Muscle of leg (tissue), 16 donors: Measurements from ENCODE around the gene CAPZA3. TPM values are rescaled to one million over a fixed set of nuclear protein-coding genes. Genes with fewer than 3 reads are reported as not detected.
A peak's percentile ranks its signal among the peaks of the same experiment; 100 is the strongest.
"Not testable (repeated sequence)": the region's sequence is repeated elsewhere in the genome, so short reads cannot be mapped to it uniquely, and the experiment has no call there.

Source experiments
- DNase-seq: peaks from one replicate; pipeline ENCODE4 v3.0.0; 2013
- H3K27ac ChIP-seq: one replicate; pipeline ENCODE4 v1.5.1; 2013; ENCODE audit warnings: mild to moderate bottlenecking, low read length, control low read depth
- H3K27me3 ChIP-seq: one replicate; pipeline ENCODE4 v1.6.1; 2013; ENCODE audit warnings: low read length; ENCODE audit not compliant: control insufficient read depth, insufficient read depth
- H3K36me3 ChIP-seq: one replicate; pipeline ENCODE4 v1.6.1; 2013; ENCODE audit warnings: low read length; ENCODE audit not compliant: control insufficient read depth, insufficient read depth
- H3K4me1 ChIP-seq: one replicate; pipeline ENCODE4 v1.6.1; 2013; ENCODE audit warnings: low read length; ENCODE audit not compliant: control insufficient read depth, insufficient read depth
- H3K4me3 ChIP-seq: one replicate; pipeline ENCODE4 v1.5.1; 2013; ENCODE audit warnings: low read length, control low read depth
- H3K9me3 ChIP-seq: replicated peaks from 2 replicates; pipeline ENCODE4 v1.6.1; 2013; ENCODE audit warnings: low read depth, low read length; ENCODE audit not compliant: control insufficient read depth
- WGBS: methylation state at CpG from one replicate; pipeline ENCODE4 v1.1.5; 2013; ENCODE audit warnings: missing lambda C conversion rate; ENCODE audit not compliant: insufficient coverage; 5-methylcytosine and 5-hydroxymethylcytosine counted together
- long read RNA-seq, 11 donors: transcript quantifications; one replicate each; lab custom pipeline, GENCODE V29; 2026
- polyA plus RNA-seq, 8 donors: library from polyadenylated mRNA; unstranded; fragments of 120-200 nt; gene quantifications; one replicate each; pipeline versions ENCODE4 v1.2.1 to v1.2.3, GENCODE V29; 2013; ENCODE audit warnings: inconsistent platforms in 1 of 8, low replicate concordance in 1 of 8; ENCODE audit not compliant: insufficient read length in 8 of 8, insufficient read depth in 1 of 8
- total RNA-seq: library from RNA; stranded (reverse); fragments of 120-200 nt; gene quantifications from one replicate; pipeline ENCODE4 v1.2.4, GENCODE V29; 2013

The CAPZA3 gene
- total RNA-seq: not detected
- not detected for polyA plus RNA-seq
- long read RNA-seq, donor 1: 0 reads
- long read RNA-seq, donor 2: 0 reads
- long read RNA-seq, donor 3: 0 reads
- long read RNA-seq, donor 4: 0 reads
- long read RNA-seq, donor 5: 0 reads
- long read RNA-seq, donor 6: 0 reads
- long read RNA-seq, donor 7: 0 reads
- long read RNA-seq, donor 8: 0 reads
- long read RNA-seq, donor 9: 0 reads
- long read RNA-seq, donor 10: 0 reads
- long read RNA-seq, donor 11: 0 reads

- Histone ChIP-seq H3K4me3 (no peak within 1 kb of the TSS), H3K4me1 (no peaks in the 10 kb centered on the region), H3K27ac (no peak within 1 kb of the TSS), H3K36me3 (no peaks in the 10 kb centered on the region), H3K9me3 (no peaks in the 10 kb centered on the region), H3K27me3 (no peaks in the 10 kb centered on the region)
- no CpG with 5 or more reads among the region's 2 CpGs for WGBS
- DNase-seq: no peak
These were observed at the start of gene CAPZA3, which contains the start of gene PLCZ1 for GRCh38 chr12:18737819-18738218. Gene CAPZA3, plus strand, starts transcription at chr12:18738119. Its CDS starts 150 bp downstream, at chr12:18738269. Gene PLCZ1, minus strand, starts transcription at chr12:18738012. Its CDS starts 641 bp downstream, at chr12:18737371.

DNA sequence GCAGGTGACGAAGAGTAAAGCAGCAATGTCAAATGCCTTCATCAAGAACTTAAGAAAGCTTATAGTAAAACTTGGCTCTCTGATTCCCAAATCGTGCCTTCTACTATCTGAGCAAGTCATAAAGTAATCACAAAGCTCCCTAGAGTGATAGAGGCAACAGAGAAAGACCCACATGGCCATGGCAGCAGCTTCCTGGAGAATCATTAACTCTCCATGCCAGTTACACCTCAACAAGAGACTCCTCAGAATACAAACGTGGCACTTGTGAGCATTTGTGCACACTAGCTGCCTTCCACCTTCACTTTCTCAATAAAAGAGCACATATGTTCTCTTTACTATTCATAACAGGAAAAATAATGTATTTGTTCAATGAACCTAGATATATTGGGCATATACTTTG, 48.1 kb upstream of the CAPZA3 start:
- Histone ChIP-seq H3K27me3 (no peaks in the 10 kb centered on the region), H3K36me3 (no peaks in the 10 kb centered on the region), H3K27ac (no peak overlapping the region), H3K4me3 (no peak overlapping the region), H3K4me1 (no peaks in the 10 kb centered on the region), H3K9me3 (no peaks in the 10 kb centered on the region)
- WGBS: 80% methylated on average over 1 of the region's 3 CpGs
- DNase-seq: no peak

DNA sequence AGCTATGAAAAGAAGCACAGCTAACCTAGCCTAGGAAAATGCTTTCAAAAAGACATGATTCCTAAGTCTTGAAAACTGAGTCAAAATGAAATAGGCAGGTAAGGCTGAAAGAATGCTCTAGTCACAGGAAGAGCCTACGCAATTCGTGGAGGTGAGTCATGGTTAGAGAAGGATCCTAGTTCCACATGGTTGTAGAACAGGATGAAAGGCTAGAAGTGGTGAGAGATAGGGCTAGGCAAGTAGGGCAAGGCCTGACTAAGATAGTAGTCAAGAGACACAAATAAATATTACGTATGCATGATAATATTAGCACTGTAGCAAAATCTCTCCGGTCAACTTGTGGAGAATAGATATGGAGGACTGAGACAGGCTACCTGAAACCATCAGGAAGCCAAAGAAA, 47.3 kb upstream of the CAPZA3 start:
- H3K4me3 ChIP-seq: no peak overlapping the region
- H3K9me3 ChIP-seq: no peaks in the 10 kb centered on the region
- no peaks in the 10 kb centered on the region for H3K4me1 ChIP-seq
- DNase-seq: no peak
- H3K27me3 ChIP-seq: no peaks in the 10 kb centered on the region
- no peaks in the 10 kb centered on the region for H3K36me3 ChIP-seq
- no peak overlapping the region for H3K27ac ChIP-seq
- WGBS: 97% methylated on average over 3 of the region's 4 CpGs

GRCh38 chr12:18693986-18694385, 43.9 kb upstream of the CAPZA3 start:
- H3K4me3 ChIP-seq, H3K27me3 ChIP-seq, H3K4me1 ChIP-seq, H3K9me3 ChIP-seq, H3K27ac ChIP-seq, DNase-seq, H3K36me3 ChIP-seq: not testable (repeated sequence)
- no CpG with 5 or more reads among the region's 5 CpGs for WGBS

DNA sequence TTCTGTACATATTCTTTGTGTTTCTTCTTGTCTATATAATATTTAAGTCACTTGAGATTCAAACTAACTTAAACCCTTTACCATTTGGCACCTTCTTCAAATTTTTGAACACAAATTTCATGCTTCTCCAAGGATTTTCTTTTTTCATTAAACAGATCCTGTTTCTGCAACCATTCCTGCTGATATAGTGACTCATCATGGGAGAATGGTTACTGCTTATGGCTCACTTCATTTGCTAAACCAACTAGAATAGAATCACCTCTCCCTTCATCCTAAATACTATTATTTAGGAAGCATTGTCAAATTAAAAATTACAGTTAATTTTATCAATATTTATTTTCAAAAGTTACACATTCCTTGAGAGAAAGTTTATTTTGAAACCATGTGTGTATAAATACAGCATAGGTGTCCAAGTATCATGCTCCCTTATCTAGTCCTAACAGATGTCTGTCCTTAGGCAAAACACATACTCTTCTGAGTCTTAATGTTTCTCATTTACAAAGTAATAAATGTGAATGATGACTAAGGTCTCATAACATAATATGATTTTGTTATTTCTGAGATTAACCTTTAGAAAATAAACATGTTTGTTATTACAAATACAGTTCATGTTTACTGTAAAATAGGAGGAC, 40.8 kb upstream of the CAPZA3 start:
- H3K4me1 ChIP-seq: no peaks in the 10 kb centered on the region
- H3K36me3 ChIP-seq: no peaks in the 10 kb centered on the region
- H3K27me3 ChIP-seq: no peaks in the 10 kb centered on the region
- no peak for DNase-seq
- H3K27ac ChIP-seq: no peak overlapping the region
- H3K4me3 ChIP-seq: no peak overlapping the region
- H3K9me3 ChIP-seq: no peaks in the 10 kb centered on the region

DNA sequence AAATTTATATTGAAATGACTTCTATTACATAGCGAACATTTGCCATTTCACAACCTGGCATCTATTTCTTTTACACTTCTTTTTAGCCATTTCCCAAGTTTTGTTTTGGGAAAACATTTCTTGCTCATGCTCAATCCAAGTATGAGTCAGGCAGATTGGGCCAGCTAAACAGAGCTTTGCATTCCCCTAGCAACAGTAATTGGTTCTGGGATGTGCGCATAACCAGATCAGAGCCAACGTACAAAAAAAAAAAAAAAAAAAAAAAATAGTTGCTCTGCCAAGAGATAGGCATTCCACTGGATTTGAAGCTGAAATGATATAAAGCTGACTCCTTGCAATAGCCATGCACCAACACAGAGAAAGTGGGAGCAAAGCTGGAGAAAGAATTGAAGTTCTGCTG, 37.6 kb upstream of the CAPZA3 start:
- Histone ChIP-seq H3K9me3 (no peaks in the 10 kb centered on the region), H3K27me3 (no peaks in the 10 kb centered on the region), H3K36me3 (no peaks in the 10 kb centered on the region), H3K27ac (no peak overlapping the region), H3K4me1 (no peaks in the 10 kb centered on the region), H3K4me3 (no peak overlapping the region)
- no CpG with 5 or more reads among the region's 3 CpGs for WGBS
- DNase-seq: peak; percentile 73

GRCh38 chr12:18703321-18703720, 34.6 kb upstream of the CAPZA3 start:
- no peak for DNase-seq
- whole genome bisulfite sequencing: no CpG with 5 or more reads among the region's 2 CpGs
- no peaks in the 10 kb centered on the region for H3K9me3 ChIP-seq
- no peak overlapping the region for H3K27ac ChIP-seq
- no peaks in the 10 kb centered on the region for H3K36me3 ChIP-seq
- H3K4me3 ChIP-seq: no peak overlapping the region
- no peaks in the 10 kb centered on the region for H3K4me1 ChIP-seq
- no peaks in the 10 kb centered on the region for H3K27me3 ChIP-seq

- no peaks in the 10 kb centered on the region for H3K4me1 ChIP-seq
- H3K36me3 ChIP-seq: no peaks in the 10 kb centered on the region
- no peak overlapping the region for H3K27ac ChIP-seq
- no peak overlapping the region for H3K4me3 ChIP-seq
- no peaks in the 10 kb centered on the region for H3K27me3 ChIP-seq
- H3K9me3 ChIP-seq: no peaks in the 10 kb centered on the region
- no peak for DNase-seq
- 33% methylated on average over 1 of the region's 2 CpGs for WGBS
These were observed 34.0 kb upstream of the CAPZA3 start for GRCh38 chr12:18703911-18704310.

- H3K27ac ChIP-seq: no peak overlapping the region
- DNase-seq: peak; percentile 10
- H3K36me3 ChIP-seq: no peaks in the 10 kb centered on the region
- no peaks in the 10 kb centered on the region for H3K4me1 ChIP-seq
- no CpG with 5 or more reads among the region's 1 CpG for WGBS
- H3K9me3 ChIP-seq: peaks cover 3% of the 10 kb centered on the region
- no peaks in the 10 kb centered on the region for H3K27me3 ChIP-seq
- H3K4me3 ChIP-seq: no peak overlapping the region
These were observed 31.1 kb upstream of the CAPZA3 start for GRCh38 chr12:18706798-18707197.

DNA sequence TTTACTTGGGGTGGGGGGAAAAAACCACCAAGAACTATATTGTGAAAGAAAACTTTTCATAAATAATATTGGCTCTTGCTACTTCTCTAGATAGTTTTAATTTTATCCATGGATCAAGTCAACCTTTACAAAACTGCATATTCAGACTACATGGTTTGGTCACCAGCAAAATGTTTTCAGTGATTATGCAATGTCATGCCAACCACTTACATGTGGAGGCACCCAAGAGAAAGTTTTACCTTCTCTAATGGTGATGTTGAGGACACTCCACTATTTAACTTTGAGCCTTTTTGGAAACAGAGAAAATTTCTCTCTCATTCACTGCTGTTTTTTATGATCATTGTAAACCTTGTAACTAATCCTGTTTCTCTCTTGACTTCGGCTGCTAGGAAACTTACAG, 21.7 kb upstream of the CAPZA3 start:
- no peak overlapping the region for H3K4me3 ChIP-seq
- H3K36me3 ChIP-seq: no peaks in the 10 kb centered on the region
- WGBS: no CpG with 5 or more reads among the region's 1 CpG
- no peak for DNase-seq
- H3K9me3 ChIP-seq: no peaks in the 10 kb centered on the region
- H3K27me3 ChIP-seq: no peaks in the 10 kb centered on the region
- H3K4me1 ChIP-seq: no peaks in the 10 kb centered on the region
- no peak overlapping the region for H3K27ac ChIP-seq
